GM23248 (cell line): ENCODE results near the gene RAD51B.

Experiments used
- EZH2 ChIP-seq: fragments of 200-600 bp; sonication (generic); IDR thresholded peaks from 2 replicates; pipeline ENCODE4 v1.6.1; 2018; ENCODE audit warnings: antibody characterized with exemption, mild to moderate bottlenecking; ENCODE audit not compliant: insufficient read depth, poor library complexity, severe bottlenecking
- EZH2phosphoT487 ChIP-seq: fragments of 200-600 bp; sonication (generic); IDR thresholded peaks from 2 replicates; pipeline ENCODE4 v1.6.1; 2018; ENCODE audit warnings: antibody characterized with exemption, moderate library complexity, mild to moderate bottlenecking, low read depth; ENCODE audit not compliant: insufficient read depth

DNA sequence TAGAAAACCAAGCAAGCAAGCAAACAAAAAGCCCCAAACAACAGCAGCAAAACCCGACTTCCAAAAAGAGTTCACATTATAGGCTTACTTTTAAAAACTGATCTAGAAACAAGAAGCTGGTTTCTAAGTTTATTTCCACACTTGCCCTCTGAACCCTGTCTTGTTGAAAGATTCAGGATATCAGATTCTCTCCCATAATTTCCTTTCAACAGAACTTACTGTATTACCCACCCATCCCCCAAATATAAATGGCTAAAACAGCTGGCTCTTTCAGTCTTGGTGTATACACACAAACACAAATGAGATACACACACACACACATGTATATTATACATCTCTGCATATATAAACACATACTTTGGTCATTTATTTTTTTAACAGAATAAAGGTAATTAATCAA lies 512.4 kb downstream of the RAD51B start:
- TF ChIP-seq EZH2 = no peak
- no peak for TF ChIP-seq EZH2phosphoT487
